SW480 (cell line): ENCODE data around the gene CSMD2.

Experiments
- DNase-seq: peaks from one replicate; pipeline ENCODE4 v3.0.0-alpha.2; 2016; ENCODE audit warnings: low spot score

Gene CSMD2

DNA sequence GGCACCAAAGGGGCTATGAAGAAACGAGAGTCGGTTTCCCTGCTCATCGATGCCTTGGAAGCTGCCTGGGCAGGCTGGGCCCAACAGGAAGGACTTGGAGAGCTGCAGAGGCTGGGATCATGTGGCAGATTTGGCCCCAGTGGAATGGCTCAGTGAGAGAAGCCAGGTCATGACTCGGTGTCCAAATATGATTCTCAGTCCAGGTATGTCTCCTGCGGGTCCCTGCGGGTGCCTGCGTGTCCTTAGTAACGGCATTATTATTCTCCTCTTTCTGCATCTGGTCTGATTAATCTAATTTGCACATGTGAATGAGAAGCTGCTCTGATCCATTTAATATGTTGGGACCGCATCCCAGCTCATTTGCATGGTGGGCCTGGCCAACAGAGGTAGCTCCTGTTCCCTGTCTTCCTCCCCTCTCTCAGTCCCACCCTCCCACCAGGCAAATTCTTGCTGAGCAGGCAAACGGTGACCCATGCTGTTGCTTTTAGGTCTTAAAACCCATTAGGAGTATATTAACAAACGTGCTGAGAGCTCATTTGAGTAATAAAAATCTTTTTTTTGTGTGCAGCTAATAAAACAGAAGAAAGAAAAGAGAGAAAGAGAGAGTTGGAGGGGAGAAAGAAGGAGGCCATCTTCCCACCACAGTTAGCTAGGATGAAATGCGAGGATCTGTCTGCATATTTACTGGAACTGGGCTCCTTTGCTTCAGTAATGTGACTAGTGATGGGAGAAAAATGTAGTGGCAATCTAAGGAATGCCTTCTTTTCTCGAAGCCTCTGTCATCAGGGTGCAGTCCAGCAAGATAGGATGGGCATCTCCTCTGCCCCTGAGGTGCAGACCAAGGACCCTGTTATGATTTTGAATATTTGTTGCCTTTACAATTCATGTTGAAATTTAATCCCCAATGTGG lies 167.6 kb downstream of the CSMD2 start:
- no peak for DNase-seq

DNA sequence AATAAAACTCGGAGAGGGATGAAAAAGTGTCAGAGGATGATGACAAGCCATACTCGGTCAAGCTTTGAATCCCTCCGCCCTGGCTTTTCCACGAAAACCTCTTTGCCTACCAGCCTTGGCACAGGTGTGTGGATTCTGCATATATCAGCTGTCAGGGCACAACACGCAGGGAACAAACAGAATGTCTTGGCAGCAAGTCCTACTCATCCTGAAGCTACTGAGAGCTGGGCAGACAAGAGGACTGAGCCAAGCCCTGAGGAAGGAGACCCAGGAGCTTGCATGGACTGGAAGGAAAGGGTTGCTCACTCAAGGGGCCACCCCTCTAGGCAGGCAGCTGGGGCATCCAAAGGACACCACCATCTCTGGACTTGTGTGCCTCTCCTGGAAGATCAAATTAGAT lies 168.7 kb downstream of the CSMD2 start:
- no peak for DNase-seq

DNA sequence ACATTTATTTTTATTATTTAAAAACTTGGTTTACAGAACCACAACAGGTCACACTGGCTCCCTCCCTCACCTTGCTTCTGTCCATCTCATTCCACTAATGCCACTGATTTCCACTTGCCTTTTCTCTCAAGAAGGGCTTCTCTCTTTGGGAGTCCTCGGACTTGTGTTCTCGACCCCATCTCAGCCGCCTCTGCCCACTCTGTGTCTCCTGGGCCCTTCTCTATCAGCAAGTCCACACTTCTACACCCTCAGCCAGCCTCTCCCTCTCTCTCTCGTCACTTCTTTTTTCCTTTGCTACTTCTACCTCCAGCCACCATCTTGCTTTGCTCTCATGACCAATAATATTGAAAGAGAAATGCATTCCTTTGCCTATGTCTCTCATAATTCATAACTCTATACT lies 171.7 kb downstream of the CSMD2 start:
- DNase-seq: no peak

DNA sequence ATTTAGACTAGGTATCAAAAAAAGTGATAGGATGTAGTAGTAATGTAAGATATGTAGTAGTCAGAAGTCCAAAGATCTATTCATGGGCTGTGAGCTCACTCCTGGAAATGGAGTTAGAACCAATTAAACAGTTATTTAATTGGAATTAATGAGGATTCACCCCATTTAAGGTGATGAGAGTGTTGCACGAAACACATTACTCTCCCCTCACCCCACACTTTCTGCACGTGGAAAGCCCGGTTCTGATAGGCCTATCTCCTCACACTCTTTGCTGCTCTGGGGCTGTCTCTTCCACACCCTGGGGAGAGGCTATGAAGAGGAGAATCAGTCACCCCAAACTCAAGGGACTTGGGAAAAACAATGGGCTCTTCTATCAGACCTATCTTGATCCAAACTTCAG lies 174.7 kb downstream of the CSMD2 start:
- DNase-seq: no peak

DNA sequence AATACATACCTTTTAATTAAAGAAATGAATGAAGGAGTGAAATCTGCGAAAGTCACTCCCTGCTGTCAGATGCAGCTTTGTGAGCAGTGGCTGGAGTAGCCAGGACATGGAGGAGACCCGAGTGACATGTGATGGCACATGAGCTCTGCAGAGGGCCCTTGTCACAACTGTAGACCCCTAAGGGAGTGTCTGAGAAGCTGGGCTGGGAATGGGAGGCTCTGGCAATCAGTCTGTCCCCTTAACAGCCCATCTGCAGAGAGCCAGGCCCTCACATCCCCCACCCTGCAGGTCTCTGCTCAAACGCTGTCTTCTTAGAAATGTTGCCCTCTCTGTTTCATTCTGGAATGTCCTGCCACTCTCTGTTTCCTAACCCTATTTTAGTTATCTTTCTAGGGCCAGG lies 176.9 kb downstream of the CSMD2 start:
- no peak for DNase-seq

DNA sequence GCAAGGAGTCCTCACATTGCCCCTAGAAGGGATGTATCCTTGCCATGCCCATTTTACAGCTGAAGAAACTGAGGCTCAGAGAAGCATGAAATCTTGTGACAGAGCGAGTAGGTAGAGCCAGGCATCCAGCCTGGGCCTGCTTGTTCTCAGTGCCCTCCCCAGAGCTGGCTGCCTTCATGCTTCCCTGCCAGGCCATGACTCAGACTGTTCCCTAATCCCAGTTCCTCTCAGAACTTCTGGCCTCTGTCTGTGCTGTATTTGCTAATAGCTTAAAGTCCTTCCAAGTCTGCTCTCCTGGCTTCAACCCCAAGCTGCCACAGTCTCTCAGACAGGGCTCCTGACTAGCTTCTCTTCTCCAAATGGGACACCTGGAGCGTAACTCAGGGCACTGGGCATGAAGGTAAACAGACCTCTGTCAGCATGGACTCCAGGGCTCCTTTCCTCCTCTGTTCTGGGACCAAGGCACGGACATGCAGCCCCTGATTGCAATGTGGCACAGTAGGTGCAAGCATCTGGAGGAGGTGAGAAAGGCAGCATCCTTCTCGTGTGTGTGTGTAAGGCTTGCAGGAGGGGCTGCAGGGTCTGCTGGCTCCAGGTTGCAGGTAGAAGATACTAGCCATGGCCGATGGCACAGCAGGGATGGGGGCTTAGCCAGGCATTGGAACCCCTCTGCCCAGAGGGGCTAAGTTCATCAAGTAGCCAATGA lies 178.5 kb downstream of the CSMD2 start:
- peak; percentile 9 for DNase-seq

DNA sequence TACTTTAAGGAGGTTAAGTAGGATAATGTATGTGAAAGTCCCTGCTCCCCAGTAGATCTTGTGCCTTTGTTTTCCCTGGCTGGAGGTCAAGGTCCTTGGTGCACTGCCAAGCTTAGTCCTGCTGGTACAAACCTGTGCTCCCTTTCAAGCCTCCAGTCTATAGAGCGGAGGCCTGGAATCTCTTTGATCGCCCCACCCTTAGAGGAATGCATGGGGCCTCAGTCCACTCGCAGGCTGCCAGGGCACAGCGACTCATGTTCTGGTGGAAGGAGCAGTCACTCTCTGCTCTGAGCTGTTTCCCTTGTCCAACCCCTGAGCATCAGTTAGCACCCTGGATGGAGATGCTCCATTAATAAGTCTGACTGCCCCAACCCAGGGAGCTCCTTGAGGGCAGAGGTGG lies 179.4 kb downstream of the CSMD2 start:
- peak; percentile 41 for DNase-seq

DNA sequence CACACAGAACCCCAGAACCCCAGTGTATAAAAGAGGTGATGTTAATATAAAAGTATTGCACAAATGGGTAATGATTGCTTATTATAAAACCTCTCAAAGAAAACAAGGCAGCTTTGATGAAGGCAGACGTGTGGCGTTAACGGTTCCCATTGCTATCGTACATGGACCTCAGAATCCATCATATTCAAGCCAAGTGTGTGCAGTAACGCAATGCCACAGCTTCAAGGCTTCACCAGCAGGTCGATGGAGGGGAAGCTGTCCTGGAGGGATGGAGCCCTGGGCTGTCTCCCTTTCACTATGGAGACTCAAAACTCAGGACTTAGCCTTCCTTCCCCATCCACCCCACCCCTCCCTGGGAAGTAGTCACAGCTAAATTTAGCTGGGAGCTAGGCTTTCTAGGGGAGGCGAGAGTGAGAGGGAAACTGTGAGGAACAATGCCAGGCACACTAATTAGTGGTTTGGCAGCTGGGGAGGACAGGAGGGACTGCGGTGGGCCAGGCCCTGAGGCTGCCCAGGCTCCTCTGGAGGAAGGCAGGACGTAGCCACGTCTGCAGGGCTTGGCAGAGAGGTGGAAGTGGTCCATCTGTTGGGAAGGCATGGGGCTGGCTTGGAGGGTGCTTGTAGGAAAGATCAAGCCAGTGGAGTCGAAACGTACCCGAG lies 180.0 kb downstream of the CSMD2 start:
- no peak for DNase-seq

DNA sequence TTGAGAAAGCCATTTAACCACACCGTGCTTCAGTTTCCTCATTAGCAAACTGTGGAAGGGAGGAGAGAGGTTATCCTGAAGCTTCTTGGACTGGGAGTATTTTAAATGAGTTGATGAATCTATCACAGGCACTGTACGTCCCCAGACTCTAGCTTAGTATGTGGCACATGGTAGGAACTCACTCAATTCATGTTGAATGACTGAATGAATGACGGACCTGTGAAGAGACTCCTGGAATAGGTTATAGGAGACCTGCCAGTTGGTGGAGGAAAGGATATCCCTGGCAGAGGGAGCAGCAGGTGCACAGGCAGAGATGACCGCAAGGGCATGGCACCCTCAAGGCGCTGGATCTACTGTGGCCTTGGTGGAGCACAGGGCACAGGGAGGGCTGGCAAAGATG lies 182.6 kb downstream of the CSMD2 start:
- no peak for DNase-seq

DNA sequence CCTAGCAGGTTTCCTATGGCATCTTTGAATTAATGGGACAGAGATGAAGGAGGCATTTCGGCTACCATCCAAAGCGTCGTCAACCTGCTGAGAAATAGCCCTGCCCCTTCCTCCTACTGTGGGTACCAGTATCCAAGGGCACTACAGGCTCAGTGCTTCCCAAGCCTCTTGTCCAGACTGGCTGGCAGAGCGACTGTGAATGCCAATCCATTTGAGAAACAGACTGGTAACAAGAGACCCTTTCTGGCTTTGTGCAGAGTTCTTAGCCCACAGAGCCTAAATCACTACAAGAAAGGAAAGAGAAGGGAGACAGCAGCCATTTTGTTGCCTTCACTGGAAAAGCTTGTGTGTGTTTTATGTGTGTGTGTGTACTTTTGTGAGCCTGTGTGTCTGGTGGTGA lies 185.7 kb downstream of the CSMD2 start:
- no peak for DNase-seq

DNA sequence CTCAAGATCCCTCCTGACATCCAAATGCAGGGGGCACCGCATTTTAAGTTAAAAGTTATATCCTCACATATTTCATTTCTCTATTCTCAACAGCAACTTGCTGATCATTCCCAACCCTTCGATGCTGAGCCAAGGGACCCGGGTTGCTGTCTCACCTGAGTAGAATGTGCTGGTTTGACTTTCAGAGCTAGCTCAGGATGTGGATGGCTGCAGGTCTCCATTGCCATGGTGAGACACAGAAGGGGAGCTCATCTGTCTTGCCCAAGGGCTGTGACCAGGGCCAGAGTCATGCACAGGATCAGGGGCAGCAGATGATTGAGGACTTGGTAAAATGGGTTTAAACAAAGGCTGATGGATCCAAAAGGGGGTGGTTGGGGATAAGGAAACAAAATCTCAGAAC lies 189.1 kb downstream of the CSMD2 start:
- DNase-seq: no peak

DNA sequence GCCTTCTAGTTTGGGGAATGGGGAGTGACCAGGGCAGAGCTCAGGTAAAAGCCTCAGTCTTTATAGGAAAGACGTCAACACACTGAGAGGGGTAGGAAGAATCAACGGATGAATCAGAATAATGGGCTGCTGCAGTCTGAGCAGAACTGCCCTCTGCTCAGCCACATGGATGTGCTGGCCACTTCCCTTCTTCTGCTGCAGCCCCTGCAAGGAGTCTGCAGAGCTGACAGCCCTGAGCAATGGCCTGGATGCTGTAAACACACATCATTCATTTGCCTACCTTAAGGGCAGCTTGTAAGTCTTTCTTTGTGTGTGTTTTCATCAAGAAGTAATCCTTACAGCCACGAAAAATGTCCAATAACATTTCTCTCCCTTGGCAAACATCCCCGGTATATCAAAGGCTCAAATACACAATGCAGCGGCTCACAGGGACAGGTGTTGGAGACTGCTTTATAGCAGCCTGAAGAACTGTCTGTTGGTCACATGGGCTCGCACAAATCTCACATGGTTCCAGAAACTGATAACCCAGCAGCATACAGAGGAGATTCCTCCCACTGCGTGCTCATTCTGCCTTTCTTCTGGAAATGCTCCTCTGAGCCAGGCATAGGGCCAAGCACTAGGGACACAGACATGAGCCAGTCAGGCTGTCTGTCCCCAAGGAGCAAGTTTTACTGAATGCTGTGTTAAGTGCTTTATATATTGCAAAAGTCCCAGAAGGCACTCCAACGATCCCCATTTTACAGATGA lies 191.1 kb downstream of the CSMD2 start:
- DNase-seq: no peak

DNA sequence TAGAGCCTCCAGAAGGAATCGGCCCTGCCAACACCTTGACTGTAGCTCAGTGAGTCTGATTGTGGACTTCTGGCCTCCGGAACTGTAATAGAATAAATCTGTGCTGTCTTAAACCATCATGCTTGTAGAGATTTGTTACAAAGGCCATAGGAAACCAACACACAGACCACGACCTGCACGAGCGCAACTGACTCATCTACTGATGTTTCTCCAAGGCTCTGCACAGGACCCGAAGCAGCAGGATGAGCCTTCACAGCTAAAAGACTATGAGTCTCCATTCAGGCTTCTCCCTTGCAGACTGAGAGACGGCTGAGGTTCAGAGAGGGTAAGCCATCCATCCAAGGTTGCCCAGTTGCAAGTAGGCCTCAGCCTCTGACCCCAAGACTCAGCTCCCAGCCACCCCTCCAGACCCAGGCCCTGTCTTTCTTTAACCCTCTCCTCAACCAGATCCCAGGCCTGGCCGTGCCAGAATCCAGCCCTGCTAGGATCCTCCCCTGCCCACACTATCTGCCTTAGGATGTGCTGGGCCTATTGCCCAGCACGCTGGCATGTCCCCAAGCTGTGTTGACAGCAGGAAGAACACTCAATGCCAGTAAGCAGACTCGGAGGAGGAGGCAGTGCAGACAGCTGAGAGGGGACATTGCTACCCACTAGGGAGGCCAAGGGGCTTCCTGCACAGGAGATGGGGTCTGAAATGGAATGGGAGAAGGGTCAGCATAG lies 192.2 kb downstream of the CSMD2 start:
- no peak for DNase-seq

DNA sequence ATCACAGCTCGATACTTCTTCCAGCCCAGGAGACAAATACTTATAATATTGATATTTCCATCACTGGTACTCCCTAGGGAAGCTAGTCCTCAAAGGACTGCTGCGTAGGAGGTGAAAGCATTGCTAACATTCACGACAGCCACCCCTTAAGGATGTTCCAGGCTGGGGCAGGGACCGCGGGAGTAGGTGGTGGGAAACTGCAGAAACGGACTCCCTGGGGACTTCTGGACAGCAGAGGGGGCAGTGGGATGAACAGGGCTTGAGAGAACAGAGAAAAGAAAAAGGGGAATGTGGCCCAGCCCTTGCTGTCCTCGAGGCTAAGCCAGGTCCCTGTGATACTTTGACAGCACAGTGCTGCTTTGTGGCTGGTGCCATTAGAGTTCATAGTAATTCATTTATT lies 193.1 kb downstream of the CSMD2 start:
- DNase-seq: no peak

DNA sequence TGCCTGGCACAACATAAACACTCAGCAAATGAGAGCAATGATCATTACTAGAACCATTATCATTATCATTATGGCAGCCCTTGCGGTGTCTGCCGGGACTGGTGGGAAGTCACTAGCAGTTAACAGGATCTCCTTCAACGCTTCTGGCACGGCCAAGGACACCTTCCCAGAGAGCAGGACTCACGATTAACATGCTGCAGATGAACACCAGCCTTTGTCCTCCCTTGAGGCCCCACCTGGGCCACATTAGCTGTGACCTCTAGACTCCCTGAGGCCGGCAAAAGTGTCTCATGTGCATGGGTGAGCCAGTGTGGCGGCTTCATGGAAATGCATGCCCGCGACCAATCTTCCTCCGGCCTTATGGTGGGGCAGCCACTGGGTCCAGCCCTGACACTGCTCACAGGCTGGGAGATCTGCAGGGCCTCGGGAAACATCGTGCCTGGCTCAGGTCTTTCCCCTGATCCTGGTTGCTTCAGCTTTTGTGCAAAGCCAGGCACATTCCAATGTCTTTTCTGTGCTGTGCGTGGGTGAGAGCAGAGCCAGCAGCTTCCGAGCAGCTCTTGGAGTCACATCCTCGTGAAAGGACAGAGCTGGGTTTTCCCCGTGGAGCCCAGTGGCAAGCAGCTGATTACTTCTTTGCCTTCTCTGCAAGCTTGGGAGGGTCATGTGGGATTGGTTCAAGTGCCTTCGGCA lies 193.9 kb downstream of the CSMD2 start:
- no peak for DNase-seq

DNA sequence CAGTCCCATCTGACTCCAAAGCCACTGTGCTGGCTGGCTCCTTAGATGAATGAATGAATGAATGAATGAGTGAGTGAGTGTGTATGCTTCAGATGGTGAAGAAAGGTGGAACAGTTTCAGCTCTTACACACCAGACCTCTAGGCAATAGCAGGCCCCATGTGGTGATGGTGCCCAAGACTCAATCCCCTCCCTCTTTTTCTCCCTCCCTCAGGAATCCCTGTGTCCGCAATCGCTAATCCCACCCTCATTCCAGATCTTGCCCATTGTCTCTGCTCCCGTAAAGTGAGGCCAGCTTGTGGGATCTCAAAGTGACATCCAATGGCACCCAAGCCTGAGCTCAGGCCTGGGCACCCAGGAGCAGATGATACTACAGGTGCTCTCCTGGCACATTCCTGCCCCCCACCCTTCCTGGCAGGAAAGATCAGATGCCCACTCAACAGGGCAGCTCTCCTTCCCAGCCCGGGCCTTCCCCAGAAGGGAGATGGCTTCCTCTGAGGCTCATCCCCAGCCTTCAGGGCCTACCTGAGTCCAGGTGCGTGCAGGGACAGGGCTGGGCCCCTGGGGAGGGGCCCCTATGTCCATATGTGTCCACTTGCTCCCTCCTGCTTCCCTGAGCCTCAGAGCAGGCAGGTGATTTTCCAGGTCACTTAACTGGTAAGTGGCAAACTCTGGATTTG lies 194.7 kb downstream of the CSMD2 start:
- no peak for DNase-seq

DNA sequence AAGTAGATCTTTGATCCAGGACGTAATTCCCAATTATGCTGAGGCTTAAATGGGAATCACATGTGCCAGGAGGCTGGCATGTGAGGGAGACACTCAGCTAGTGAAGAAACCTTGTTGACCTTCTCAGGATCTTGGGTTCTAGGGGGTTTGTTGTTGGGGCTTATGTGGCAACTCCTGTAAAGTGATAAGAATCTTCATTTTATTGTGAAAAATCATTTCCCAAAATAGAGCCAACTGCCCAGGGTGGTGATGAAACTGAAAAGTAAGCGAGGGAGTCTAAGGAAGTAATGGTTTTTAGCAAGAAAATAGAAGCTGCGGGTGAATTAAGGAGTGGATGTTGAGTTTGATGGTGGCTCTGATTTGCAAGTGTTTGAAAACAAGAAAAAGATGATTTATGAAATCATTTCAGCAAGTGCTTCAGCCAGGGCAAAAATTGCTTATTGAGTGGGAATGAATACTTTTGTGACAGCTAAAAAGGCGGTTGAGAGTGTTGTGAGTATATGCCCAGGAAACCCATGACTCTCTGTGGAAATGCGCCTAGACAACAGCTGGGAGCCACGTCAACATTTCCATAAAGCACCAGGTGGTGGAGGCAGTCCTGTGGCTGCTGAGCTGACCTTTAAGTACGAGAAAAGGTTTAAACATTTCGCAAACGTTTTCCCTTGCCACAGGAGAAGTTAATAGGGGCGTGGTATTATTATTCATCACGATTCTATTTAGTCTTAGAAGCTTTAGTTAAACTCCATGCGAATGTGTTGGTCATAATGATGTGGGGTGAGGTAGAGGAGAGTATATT lies 198.5 kb downstream of the CSMD2 start:
- DNase-seq: peak; percentile 11

DNA sequence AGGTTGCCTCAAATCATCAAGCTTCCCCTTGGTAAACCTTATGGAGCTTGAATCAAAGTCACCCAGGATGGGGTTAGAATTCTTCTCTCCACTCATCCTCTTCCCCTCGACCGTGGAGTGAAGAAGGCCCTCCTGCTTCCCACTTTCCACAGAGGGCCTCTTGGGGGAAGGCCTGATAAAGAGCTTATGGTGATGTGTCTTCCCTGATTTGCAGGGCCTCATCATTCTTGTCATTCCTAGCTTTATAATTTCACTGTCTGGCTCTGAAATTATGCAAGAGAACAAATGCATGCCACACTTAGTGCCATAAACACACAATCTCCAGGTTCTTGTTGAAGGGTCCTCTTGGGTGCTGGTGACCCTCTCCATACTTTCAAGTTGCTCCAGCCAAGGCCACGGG lies 199.9 kb downstream of the CSMD2 start:
- no peak for DNase-seq

DNA sequence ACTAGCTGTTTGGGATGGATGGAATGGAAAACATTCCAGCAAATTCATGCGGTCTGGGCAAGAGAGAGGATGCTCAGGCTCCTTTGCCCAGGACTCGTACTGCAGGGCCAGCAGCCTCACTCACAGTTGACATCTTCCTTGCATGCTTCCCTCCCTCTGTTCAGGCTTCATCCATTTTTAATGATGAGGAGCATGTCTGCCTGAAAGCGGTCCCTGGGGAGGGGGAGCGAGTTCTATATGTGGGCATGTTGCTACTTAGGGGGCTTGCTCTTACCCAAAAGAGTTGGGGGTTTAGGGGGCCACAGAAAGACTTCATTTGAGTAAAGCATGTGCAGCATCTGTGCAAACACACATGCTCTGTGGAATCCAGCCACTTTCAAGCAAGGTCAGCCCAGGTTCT lies 203.0 kb downstream of the CSMD2 start:
- no peak for DNase-seq
